Cardiac septum (tissue), 1 donor: ENCODE data around the gene KLHL22. TPM values are rescaled to one million over a fixed set of nuclear protein-coding genes. Genes with fewer than 3 reads are reported as not detected.
"Not testable (repeated sequence)": the region's sequence is repeated elsewhere in the genome, so short reads cannot be mapped to it uniquely, and the experiment has no call there.

Experiments used
- DNase-seq: peaks from one replicate; pipeline ENCODE4 v3.0.0-alpha.2; 2020; ENCODE audit warnings: low spot score
- intact Hi-C: fragments of 100-400 bp; cut with DNase I; formaldehyde crosslinking; loops from one replicate; pipeline ENCODE4 v1.14.0; 2022
- total RNA-seq: library from RNA; stranded (reverse); fragmentation: NEBNext Ultra II Directional; extraction: Animal tissue kit (Norgen Biotek cat#: 25700); gene quantifications from one replicate; pipeline ENCODE4 v1.2.1, GENCODE V29; 2021
- donor health status: DM: no; HTN: no; CAD: no.

The KLHL22 gene
- total RNA-seq, 1 donor from 2014 or later = 16.8 TPM

DNA sequence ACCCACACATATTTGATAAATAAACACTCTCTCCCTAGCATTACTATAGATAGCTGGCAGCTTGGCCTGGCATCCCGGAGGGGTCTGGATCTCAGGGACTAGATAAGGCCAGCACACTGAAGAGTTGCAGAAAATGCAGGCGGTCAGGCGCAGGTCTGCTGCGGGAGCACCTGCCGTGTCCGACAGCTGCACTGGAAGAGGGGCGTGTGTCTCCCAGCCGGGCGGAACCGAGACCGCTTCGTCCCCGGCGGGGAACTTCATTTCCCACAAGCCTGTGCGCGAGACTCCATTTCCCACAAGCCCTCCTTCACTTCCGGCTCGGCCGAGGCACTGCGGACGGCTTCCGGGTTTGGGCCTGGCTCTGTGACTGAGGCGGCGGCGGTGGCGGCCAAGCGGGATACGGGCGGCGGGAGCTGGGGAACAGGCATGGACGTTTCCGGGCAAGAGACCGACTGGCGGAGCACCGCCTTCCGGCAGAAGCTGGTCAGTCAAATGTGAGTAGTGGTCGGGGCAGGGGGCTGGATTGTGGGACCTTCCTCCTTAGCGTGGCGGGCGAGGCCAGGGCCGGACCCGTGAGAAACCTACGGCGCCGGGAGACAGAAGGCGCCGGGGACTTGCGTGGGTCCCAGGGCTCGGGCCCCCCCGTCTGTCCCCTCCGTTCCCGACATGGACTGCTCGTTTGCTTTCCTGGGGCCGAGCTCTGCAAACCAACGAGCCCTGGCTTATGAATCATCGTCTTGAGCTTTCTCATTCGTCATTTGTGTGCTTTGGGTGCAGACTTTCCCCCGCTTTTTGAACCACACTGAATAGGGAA, 11.9 kb upstream of the KLHL22 start, which contains the start of gene MED15:
Gene MED15, plus strand, starts transcription at position 358 of the 814 bp plus-strand sequence. Its CDS starts 69 bp downstream, at position 427.
- peak; percentile 97 for DNase-seq
- intact Hi-C loops = loop anchor here (5.0 kb wide), 1 partner anchor 45 kb away; no protein-coding TSS in a partner anchor

DNA sequence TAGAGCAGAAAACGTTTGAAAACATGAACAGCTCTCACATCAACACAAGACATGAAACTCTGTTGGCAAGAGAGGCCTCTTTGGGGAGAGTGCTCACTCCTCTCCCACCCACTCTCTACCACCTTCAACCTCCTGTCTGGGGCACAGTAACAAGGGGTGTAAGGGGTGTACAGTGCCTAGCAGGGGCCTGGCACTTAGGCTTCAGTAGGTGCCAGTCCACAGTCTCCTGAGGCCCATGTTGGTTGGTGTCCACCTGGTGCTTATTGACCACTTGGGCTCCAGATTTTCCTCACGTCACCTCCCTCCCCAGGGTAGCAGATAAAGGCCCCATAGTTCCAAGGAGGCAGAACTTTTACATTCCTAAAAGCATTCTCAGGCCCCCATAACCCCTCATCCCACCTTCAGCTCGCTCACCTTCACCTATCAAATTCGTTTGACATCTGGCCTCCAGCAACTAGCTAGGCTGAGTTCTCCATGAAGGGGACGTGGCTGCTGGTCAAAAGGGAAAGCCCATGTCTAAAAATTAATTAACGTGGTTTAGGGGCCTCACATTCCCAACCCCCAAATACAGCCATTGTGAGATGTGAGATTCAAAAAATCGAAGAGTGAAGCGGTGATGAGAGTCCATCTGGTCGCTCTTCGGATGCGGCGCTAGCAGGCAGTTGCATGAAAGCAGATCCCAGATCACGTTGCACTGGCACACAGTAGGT, 11.1 kb upstream of the KLHL22 start:
- no peak for DNase-seq
- intact Hi-C loops = loop anchor here (5.0 kb wide), 1 partner anchor 46 kb away; no protein-coding TSS in a partner anchor

DNA sequence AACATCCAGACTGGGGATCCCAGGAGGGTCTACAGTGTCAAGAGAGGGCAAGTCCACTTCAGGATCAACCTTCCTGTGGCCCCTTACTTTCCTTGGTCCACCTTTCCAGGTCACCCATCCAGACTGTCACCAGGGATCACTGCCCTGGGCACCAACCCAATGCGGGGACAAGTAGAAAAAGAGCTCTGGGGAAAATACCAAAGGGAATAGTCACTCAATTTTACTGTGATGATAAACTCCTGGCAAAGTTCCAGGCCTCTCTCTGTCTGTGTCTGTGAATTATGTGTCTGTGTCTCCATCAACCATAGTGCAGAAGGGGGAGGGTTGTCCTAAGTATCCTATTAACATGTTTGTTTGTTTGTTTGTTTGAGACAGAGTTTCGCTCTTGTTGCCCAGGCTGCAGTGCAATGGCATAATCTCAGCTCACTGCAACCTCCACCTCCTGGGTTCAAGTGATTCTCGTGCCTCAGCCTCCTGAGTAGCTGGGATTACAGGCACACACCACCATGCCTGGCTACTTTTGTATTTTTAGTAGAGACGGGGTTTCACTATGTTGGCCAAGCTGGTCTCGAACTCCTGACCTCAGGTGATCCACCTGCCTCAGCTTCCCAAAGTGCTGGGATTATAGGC, 8.8 kb upstream of the KLHL22 start:
- intact Hi-C loops, DNase-seq: not testable (repeated sequence)

DNA sequence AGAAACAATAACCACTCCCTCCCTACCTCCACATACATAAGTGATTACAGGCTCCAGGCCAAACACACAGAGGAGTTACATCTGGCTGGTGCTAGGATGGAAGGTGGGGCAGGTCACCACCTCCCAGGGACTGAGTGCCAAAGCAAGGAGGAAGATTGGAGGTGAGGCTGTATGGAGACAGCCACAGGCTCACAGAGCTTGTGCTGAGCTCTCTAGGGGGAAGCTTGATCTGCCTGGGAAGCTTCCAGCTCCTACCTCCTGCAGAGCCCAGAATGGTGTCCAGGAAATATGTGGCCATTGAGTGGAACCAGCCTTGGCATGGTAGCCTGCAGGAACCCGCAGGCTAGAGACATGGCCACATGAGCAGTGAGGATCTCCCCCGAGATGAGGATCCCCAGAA, 8.2 kb upstream of the KLHL22 start:
- DNase-seq = no peak
- intact Hi-C loops = no loop called here

DNA sequence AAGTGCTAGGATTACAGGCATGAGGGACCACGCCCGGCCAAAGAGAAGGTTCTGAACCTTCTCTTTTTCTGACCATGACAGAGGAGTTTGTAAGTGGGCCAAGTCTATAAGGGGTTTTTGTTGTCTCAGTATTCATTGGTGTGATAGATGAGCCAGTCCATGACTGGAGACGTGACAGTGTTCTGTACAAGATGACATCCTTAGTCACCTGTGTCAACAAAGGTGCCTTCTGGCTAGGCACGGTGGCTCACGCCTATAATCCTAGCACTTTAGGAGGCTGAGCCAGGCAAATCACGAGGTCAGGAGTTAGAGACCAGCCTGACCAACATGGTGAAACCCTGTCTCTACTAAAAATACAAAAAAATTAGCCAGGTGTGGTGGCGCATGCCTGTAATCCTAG, 4.2 kb upstream of the KLHL22 start:
- no peak for DNase-seq
- intact Hi-C loops = no loop called here

DNA sequence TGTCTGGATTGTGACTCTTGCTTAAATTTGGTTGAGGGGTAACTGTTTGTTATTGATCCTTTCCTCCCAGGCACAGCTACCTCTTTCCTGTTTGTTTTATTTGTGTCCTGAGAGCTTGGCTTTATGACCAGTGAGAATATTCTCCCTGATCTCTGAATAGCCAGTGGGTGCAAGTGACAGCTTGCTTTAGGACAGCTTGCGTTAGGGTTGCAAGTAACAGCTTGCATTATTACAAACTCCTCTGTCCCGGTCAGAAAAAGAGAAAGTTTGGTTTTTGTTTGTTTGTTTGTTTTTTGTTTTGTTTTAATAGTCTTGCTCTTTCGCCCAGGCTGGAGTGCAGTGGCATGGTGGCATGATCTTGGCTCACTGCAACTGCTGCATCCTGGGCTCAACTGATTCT, 3.3 kb upstream of the KLHL22 start:
- intact Hi-C loops = no loop called here

DNA sequence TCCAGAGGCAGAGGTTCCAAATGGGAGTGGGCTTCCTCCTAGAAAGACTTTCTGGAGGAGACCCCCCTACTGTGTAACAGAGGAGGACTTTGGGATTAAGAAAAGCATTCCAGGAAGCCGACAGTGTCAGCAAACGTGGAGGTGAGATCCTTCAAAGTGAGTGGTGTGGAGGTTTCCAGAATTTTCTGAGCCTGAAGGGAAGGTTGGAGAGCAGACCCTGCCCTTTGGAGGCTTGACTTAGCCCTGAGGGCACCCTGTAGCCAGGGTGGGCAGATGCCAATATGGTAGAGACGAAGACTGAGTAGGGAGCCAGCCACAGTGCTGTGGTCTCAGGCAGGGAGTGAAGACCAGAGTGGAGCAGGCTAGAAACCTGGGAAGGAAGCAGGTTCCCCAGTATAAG, 1.8 kb upstream of the KLHL22 start:
- intact Hi-C loops = loop anchor here (2.0 kb wide), 1 partner anchor 79 kb away; no protein-coding TSS in a partner anchor
- DNase-seq = no peak

More for the DNA sequence above, 3.3 kb upstream of the KLHL22 start:
- DNase-seq = no peak

DNA sequence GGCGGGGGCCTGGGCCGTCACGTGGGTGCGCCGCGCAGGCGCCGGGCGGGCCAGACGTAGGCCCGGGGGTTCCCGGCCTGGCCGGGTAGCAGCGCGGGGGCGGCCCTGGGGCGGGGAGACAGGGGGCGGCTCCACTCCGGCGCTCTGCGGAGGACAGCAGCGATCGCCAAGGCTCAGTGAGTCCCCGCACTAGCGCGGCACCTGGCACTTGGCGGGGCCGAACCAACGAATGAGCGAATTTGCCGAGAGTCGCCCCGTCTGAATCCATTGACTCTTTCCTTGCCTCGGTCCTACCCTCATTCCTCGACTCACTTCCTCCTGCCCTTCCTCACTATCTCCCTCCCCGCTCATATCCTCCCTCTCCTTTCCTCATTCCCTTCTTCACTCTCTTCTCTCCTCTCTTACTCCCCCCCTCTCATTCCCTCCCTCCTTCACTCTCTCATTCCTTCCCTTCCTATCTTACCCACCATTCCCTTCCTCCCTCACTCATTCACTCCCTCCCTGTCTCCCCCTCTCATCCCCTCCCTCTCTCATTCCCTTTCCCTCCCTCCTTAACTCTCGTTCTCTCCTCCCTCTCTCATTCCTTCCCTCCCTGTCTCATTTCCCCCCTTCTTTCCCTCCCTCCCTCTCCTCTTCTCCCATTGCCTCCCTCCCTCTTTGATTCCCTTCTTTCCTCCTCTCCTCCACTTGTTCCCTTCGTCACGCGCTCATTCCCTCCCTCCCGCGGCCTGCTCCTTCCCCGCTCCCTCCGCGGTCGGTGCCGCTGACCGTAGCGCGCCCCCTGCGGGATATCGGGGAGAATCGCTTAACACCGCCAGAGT, 476 bp upstream of the KLHL22 start:
- intact Hi-C loops = loop anchor here (2.0 kb wide), 1 partner anchor 77 kb away; no protein-coding TSS in a partner anchor
- DNase-seq = peak; percentile 97

DNA sequence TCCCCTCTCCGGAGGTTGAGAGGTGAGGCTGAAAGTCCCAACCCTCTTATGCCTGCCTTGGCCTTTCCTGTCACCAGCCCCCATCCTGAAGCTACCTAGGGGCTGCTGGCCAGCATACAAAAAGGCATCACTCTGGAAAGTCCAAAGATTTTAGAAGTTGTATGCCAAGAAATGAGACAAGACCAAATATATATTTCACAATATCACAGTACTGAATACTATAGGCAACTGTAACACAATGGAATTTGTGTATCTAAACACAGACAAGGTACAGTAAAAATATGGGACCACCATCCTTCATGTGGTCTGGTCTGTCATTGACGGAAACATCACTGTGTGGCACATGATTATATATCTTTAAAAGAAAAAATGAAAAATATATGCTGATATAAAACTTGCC, 4.2 kb downstream of the KLHL22 start:
- no peak for DNase-seq
- intact Hi-C loops = no loop called here

DNA sequence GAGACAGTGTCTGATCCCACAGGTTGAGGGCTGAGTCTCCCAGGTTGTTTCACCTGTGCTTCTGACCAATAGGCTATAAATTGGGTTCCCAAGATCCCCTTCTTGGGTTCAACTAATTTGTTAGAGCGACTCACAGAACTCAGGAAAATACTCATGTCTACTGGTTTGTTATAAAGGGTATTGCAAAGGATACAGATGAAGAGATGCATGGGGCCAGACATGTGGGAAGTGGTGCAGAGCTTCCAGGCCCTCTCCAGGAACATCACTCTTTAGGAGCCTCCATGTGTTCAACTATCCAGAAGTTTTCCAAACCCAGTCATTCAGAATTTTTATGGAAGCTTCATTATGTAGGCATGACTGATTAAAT, 4.7 kb downstream of the KLHL22 start:
- no peak for DNase-seq
- intact Hi-C loops = no loop called here

DNA sequence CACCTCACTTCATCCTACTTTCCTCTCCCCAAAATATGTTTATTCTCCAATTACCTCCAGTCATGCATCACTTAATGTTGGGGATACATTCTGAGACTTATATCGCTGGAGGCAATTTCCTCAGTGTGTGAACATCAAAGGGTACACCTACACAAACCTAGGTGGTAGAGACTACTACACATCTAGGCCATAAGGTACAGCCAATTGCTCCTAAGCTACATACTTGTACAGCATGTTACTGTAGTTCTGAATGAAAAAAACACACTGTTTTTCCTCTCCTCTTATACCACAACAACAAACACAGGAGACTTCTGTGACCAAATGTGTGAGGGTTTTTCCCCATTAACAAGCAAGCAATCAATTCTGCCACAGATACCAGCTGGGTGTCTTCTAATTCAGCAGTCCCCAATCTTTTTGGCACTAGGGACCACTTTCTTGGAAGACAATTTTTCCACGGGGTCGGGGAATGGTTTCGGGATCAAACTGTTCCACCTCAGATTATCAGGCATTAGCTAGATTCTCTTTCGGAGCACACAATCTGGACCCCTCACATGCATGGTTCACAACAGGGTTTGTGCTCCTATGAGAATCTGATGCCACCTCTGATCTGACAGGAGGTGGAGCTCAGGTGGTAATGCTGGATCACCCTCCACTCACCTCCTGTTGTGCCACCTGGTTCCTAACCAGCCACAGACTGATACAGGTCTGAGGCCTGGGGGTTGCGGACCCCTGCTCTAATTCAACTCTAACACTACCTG, 5.2 kb downstream of the KLHL22 start:
- intact Hi-C loops = no loop called here
- DNase-seq = no peak

DNA sequence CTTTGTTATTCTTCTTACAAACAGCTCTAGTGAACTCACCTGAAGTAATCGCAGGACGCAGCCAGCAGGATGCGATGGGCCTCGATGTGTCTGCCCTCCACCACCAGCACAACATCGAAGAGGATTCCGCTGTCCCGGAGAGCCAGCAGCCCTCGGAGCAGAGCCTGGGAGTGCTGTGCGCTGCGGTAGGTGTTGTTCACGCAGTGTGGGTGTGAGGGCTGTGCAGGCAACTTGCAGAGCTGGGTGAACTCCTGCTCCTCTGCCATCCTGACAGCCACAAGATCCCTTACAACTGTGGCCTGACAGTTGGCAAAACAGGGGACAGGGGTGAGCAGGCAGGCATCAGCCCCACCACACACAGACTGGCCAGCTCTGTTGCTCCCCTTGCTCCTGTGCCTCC, 6.6 kb downstream of the KLHL22 start:
- no peak for DNase-seq
- intact Hi-C loops = no loop called here

DNA sequence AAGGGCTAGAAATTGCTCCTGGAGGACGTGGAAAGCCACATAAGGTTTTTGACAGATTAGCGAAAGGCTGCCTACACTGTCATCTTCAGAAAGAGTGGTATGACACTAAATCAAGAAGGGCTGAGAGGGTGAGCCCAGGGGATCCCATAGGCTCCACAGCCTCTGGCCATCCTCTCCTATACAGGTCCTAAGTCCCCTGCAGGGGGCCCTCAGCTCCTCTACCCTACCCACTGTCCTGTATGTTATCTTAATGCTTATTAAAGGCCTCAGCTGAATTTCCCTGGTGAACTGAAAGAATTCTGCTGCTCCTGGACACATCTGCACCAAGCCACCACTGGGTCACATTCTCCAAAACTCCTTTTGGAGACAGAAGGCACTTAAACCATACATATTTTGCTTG, 7.9 kb downstream of the KLHL22 start:
- intact Hi-C loops = no loop called here
- DNase-seq = no peak

DNA sequence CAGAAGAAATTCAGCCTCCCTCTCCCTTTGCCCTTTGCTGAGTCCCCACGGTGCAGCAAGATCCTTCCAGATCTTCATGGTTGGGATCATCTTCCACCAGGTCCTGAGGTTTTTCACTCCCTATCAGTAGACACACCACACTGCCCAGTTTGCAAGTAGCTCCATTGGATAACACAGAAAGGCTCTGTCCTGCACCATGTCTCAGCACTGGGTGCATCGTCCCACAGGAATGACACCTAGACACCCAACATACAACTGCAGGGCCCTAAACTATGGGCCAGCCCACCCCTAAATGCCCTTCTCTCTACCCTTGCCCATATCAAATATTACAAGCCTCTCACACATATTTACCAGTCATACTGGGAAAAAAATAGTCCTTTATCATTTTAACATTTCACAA, 9.4 kb downstream of the KLHL22 start:
- intact Hi-C loops = no loop called here
- DNase-seq = no peak

DNA sequence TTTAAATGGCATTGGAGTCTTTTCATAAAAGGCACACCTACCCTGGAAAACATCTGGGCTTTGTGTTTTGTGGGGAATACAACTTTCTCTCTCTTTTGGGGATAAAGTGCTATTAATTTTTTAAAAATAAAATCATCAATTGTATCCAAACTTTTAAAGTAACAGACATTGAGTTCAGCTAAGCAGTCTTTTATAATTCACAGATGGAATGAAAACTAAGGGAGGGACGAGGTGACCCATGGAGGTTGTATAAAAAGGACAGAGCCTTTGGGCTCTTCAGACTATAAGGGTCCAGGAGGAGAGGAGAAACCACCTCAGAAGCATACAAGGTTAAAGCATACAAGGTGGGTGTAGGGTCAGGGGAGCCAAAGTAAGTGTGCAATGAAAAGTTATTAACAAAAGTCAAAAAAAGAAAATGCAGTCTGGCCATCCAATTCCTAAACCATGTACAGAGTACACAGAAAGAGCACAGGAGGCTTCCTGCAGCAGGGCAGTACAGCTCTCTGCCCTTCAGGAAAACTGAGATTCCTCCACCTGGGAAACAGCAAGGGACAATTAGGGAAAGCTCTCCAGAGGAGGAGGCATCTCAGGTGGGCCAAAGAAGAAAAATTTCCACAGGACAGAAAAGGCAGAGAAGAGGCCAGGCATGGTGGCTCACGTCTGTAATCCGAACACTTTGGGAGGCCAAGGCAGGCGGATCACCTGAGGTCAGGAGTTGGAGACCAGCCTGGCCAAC, 10.5 kb downstream of the KLHL22 start:
- intact Hi-C loops = no loop called here
- DNase-seq = no peak

DNA sequence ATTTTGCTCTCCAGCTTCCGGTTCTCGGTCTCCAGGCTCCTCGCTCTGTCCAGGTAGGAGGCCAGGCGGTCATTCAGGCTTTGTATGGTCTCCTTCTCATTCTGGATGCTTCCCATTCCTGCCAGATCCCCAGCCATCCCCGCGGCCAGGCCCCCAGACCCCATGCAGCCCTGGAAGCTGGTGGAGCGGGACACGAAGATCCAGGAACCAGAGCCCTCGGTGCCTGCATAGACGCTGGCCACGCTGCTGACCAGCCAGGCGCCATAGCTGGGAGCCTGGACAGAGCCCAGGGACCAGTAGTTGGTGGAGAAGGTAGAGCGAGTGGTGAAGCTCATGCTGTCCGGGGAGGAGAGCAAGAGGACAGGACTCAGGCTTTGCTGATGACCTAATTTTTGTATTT, 11.8 kb downstream of the KLHL22 start:
- intact Hi-C loops = no loop called here

DNA sequence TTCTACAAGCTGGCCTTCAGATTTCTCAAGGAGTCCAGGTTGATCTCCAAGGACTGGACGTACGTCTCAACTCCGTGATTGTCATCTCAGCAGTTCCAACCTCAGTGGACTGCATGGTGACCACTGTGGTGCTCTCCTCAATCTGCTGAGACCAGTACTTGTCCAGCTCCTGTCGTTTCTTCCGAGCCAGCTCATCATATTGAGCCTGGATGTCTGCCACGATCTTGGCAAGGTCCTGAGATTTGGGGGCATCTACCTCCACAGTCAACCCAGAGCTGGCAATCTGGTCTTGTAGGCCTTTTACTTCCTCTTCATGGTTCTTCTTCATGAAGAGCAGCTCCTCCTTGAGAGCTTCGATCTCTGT, 12.5 kb downstream of the KLHL22 start:
- DNase-seq = not testable (repeated sequence)

More for the DNA sequence above, 11.8 kb downstream of the KLHL22 start:
- no peak for DNase-seq

DNA sequence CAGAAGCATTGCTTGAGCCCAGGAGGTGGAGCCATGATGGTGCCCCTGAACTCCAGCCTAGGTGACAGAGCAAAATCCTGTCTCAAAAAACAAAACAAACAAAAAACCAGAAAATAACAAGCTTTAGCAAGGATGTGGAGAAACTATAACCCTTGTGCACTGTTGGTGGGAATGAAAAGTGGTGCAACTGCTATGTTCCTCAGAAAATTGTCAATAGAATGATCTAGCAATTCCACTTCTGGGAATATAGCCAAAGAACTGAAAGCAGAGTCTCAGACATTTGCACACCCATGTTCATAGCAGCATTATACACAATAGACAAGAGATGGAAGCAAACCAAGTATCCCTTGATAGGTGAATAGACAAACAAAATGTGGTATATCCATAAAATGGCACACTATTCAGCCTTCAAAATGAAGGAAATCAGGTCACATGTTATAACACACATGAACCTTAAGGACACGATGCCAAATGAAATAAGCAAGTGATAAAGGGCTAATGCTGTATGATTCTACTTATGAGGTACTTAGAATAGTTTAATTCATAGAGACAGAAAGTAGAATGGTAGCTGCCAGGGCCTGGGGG, 15.9 kb downstream of the KLHL22 start:
- intact Hi-C loops = no loop called here
- no peak for DNase-seq

More for the DNA sequence above, 12.5 kb downstream of the KLHL22 start:
- intact Hi-C loops = not testable (repeated sequence)
